ENCODE measurements around the gene URGCP.
A peak's percentile ranks its signal among the peaks of the same experiment; 100 is the strongest.

The URGCP gene, protein sequence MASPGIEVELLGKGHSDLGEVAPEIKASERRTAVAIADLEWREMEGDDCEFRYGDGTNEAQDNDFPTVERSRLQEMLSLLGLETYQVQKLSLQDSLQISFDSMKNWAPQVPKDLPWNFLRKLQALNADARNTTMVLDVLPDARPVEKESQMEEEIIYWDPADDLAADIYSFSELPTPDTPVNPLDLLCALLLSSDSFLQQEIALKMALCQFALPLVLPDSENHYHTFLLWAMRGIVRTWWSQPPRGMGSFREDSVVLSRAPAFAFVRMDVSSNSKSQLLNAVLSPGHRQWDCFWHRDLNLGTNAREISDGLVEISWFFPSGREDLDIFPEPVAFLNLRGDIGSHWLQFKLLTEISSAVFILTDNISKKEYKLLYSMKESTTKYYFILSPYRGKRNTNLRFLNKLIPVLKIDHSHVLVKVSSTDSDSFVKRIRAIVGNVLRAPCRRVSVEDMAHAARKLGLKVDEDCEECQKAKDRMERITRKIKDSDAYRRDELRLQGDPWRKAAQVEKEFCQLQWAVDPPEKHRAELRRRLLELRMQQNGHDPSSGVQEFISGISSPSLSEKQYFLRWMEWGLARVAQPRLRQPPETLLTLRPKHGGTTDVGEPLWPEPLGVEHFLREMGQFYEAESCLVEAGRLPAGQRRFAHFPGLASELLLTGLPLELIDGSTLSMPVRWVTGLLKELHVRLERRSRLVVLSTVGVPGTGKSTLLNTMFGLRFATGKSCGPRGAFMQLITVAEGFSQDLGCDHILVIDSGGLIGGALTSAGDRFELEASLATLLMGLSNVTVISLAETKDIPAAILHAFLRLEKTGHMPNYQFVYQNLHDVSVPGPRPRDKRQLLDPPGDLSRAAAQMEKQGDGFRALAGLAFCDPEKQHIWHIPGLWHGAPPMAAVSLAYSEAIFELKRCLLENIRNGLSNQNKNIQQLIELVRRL

GRCh38 chr7:43906331-43907010 lies at the start of gene URGCP:
TSS of gene URGCP (minus strand) at chr7:43906596. CDS start at chr7:43906575, 21 bp downstream.
- DNase-seq, result peak in 3 of 4 experiments; percentile 15 to 50 (median 27)

GRCh38 chr7:43956027-43956426 lies 49.6 kb upstream of the URGCP start:
- DNase-seq, result no peak

DNA sequence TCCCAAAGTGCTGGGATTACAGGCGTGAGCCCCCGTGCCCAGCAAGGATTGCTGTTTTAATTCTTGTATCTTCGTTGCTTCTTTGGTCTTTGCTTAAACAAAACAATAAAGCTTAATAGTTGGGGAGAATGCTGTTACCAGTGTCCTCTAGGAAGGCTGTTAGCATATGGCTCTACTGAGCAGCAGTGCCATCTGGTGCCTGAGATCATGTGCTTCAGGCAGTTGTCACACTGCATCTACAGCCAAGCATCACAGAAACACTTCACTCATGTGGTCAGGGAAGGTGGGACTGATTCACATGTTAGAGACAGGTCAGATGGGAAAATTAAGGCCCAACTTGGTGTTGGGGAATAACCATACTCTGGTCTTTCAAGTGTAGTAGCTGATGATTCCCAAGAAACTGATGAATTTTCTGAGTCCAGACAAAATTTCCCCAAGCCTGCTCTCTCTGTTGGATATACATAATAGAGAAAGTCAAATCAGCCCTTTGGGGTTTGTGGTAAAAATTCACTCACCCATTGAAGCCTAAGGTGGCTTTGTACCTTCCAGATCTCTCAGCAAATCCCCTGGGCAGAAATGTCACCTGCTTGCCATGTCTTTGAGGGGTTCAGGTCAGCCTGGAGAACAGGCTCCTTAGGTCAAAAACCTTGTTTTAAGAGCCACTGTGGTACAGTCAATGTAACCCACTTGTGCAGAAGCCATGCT lies 48.3 kb upstream of the URGCP start:
- DNase-seq, result no peak

DNA sequence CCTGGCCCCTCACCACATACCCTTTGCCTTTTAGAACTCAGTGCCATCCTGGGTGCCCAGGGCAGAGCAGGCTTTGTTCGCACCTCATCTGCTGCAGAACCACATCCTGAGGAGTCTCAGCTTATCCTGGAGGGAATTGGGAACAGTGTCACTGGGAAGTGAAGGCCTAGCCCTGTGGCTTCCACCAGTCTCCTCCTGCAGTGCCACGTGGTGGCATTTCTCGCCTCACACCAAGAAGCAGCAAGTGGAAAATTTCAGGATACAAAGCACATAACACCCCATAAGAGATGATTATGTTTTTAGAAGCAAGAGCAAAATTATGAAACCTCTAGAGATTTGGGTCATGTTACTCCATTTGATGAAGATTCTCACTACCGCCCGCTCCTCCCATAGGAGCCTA lies 46.7 kb upstream of the URGCP start:
- no peak for DNase-seq

- no peak for DNase-seq
Observed at GRCh38 chr7:43952028-43952427, 45.6 kb upstream of the URGCP start.

DNA sequence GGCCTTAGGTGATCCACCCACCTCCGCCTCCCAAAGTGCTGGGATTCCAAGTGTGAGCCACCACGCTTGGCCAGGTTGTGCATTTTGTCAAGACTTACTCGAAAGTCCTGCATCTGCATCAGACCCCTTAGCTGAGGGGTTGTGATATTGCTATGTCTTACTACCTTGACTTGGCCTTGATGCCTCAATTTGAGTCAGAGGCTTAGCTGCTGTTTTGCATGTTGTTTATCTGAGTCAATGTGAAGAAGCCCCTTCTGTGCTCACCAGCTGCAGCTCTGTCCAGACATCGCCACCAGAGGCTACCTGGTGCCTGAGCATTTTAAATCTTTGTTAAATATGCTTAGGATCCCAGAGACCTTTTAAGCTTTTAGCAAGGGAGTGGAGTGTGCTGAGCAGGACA lies 37.9 kb upstream of the URGCP start:
- DNase-seq, result no peak

DNA sequence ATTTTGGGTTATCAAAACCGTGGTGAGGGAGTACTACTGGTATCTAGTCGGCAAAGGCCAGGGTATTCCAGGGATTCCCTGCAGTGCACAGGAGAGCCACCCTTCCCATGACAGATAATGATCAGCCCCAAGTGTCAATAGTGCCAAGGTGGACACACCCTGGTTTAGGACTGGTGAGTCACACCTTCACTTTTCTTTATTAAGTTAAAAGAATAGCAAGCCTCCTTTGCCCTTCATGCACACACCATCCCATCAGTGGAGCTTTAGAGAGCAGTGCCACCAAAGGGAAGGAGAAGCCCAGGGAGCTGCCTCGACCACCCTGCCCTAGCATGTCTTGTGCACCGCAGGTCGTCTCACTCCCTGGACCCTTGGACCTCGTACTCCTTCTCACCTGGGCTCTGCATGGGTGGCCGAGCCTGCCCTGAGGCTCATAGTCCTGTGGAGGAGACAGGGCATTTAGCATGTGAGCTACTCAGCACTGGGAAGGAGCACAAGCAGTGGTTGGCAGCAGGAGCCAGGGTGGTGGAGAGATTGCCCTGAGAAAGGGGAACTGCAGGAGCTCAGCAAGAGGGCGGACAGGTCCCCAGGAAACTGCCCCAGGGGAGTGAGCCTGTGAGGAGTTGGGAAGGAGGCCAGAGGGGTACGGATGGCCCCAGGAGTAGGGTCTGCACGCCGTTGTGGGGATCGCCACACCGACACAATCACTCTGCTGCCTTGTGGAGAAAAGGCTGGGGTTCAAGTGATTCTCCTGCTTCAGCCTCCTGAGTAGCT lies 37.2 kb upstream of the URGCP start:
- DNase-seq, result no peak

DNA sequence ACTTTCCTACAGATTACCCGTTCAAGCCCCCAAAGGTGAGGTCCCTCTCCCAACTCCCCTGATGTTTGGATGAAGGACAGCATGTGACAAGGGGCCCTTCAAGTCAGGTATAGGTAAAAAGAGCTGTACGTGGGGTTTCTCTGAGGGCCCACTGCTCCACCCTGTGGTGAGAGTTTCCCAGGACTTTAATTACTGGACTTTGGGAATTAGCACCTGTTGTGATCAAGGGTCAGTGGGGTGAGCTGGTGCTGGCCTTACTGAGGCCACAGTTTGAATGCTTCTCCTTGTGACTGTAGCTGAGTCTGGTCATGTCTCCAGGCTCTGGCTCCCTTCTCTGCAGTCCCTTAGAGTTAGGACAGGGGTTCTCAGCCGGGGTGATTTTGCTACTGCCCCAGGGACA lies 36.6 kb upstream of the URGCP start:
- no peak for DNase-seq

GRCh38 chr7:43942250-43942649 lies 35.9 kb upstream of the URGCP start:
- no peak for DNase-seq

DNA sequence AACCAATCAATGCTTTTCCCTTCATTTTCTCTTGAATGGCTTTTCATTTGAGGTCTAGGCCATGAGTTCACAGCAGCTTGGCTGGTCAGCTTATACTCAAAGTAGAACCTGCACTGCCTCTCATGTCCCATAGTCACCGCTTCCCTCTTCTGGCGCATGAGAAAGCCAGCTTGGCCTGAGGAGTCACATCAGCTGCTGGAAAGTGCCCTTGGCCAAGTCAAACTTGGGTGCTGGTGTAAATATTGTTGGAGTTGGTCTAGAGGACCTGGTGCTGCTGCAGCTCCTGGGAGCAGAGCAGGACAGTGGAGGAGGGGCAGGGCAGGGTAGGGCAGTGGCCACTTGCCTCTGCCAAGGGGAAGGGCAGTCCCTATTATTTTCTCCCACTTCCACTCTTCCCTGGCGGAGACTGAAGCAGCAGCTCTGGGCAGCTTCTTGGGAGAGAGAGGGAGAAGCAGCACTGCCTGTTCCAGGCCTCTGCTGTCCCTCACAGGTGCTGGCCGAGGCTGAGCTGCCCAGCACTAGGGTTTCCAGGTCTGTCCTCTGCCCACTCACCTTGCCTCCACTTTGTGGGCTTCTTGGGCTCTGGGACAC lies 32.6 kb upstream of the URGCP start:
- DNase-seq, result no peak

DNA sequence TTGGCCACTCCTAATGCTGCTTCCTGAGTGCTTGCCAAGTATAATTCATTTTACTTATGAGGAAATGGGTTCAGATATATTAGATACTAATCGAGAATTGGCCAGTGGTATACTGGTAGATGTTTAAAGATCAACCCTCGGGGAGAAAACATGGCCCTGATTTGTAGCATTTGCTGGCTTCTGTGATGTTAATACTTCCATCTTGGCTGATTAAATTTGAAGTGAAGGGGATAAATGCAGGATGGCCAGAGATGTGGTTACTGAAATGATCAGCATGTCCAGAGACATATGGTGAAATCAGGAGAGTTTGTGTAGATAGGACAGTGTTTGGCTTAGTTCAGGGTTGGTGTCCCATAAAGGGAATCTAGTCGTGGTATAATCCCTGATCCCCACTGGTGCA lies 31.0 kb upstream of the URGCP start:
- DNase-seq, result no peak

- no peak for DNase-seq
Observed at GRCh38 chr7:43933902-43934560, 27.6 kb upstream of the URGCP start.

DNA sequence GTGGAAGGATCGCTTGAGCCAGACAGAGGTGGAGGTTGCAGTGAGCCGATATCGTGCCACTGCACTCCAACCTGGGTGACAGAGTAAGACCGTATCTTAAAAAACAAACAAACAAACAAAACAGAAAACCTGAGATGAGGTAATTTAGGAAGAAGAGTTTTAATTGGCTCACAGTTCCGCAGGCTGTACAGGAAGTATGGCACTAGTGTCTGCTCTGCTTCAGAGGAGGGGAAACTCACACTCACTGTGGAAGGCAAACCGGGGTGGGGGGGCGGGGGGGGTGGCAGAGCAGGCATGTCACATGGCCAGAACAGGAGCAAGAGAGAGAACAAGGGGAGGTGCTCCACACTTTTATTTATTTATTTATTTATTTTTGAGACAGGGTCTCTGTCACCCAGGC lies 24.9 kb upstream of the URGCP start:
- peak in 1 of 4 experiments; percentile 15 for DNase-seq

DNA sequence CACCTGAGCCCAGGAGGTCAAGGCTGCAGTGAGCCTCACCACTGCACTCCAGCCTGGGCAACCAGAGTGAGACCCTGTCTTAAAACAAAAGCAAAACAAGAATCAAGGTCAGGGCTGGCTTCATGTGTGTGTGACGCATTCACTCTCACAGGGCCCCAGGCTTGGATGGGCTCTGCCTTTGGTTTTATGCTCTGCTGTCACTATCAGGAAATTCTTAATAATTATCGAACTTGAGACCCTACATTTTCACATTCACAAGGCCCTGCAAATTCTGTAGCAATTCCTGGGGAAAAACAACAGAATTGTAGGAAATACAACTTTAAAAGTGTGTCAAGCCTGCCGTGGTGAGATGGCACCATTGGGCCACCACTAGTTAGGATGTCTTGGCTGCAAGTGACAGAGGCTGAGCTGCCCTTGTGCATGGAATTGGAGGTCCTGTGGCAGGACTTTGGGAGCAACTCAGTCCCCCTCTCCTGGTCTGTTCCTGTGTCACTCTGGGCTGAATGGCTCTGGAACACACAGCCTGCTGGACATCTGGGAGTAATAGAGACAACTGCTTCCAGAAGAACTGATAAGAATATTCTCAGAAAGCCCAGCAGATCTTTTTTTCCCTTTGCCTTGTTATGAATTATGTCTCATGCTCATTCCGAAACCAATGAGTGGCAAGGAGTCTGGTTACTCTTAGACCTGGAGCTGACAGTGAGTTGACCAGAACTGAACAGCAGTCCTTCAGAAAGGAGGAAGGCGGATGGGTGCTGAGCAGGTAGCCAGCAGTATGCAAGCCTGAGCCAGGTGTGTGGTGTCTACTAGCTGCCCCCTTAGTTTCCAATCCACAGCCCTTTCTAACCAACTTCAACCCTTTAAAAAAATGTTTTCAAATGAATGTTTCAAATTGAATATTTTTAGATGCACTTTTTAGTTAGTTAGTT lies 23.4 kb upstream of the URGCP start:
- DNase-seq, result no peak

DNA sequence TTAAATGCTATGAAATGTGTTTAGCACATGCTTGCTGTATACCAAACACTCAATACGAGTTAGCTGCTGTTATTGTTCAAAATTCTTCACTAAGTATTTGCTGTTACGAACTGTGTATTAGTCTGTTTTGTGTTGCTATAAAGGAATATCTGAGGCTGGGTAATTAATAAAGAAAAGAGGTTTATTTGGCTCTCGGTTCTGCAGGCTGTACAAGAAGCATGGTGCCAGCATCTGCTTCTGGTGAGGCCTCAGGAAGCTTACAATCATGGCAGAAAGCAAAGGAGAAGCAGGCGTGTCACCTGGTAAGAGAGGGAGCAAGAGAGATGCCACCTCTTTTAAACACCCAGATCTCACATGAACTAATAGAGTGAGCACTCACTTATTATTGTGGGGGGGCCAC lies 21.4 kb upstream of the URGCP start:
- no peak for DNase-seq

DNA sequence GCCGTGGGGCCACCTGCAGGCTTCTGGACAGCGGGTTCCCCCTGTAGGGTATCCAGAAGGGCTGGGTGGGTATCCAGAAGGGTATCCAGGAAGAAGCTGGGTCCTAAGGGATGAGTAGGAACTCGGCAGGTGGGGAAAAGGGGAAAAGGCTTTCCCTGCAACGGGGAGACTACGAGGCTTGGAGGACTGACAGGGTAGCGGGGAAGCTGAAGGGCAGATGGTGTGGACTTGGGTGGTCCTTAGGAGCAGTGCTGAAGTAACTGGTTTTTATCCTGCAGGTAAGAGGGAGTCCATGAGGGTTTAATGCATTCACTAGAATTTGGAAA lies 20.4 kb upstream of the URGCP start:
- DNase-seq, result no peak

DNA sequence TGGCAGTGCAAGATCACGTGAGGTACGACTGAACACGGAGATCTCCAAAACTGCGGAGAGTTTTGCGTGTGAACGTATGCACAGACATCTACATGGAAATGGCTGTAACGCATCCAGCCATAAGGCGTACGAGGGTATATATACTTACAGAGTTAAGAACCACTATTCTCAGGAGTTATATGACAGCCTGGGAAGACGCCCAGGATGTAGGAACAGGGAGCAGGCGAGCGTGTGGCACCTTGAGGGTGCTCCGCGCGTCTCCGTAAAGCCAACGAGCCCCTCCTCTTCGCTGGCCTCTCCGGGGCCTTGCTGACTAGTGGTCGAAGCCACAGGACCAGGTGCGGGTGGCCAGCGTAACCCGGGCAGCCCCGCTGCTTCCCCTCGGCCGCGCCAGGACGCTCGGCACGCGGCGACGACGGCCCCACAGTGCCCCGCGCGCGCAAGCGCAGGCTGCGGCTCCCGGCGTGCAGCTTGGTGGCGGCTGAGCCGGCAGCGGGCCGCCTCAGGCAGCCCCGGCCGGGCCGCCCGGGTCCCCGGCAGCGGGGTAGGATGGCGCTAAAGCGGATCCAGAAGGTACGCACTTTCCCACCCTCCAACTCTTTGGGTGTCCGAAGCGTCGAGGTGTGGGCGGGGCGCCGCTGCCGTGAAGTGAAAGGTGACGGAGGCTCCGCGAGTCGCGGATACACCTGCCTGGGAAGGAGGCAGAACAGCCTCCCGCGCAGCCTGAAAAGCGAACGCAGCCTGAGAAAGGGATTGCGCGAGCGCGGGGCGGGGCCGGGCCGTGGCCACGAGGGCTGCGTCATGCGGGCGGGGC lies 19.8 kb upstream of the URGCP start, which contains the start of gene UBE2D4:
Gene UBE2D4 (plus strand): TSS at position 453 of the 814 bp plus-strand sequence. CDS start 97 bp downstream, at position 550.
- DNase-seq, result peak; percentile 78 to 87 (median 84)

GRCh38 chr7:43922726-43923125 lies 16.3 kb upstream of the URGCP start:
- no peak for DNase-seq

GRCh38 chr7:43921423-43921822 lies 15.0 kb upstream of the URGCP start:
- DNase-seq, result no peak
